NCI-H69 (cell line): Measurements from ENCODE around the gene DPP4.

Experiments
- DNase-seq: peaks from one replicate; lab custom pipeline; 2025; lab: John Stamatoyannopoulos, UW

Gene DPP4

GRCh38 chr2:162085090-162085891, 11.3 kb upstream of the DPP4 start:
- no peak for DNase-seq

GRCh38 chr2:162084536-162084935, 10.5 kb upstream of the DPP4 start:
- DNase-seq: no peak

GRCh38 chr2:162082681-162083080, 8.7 kb upstream of the DPP4 start:
- no peak for DNase-seq

GRCh38 chr2:162082036-162082435, 8.0 kb upstream of the DPP4 start:
- no peak for DNase-seq

- no peak for DNase-seq
Observed at GRCh38 chr2:162079514-162079913, 5.5 kb upstream of the DPP4 start.

- DNase-seq: no peak
Observed at GRCh38 chr2:162075689-162076132, 1.7 kb upstream of the DPP4 start.

GRCh38 chr2:162074928-162075688, 1.1 kb upstream of the DPP4 start:
- DNase-seq: no peak

GRCh38 chr2:162074632-162074895, 549 bp upstream of the DPP4 start:
- DNase-seq: no peak

- DNase-seq: peak; percentile 23
Observed at GRCh38 chr2:162072976-162073887, 783 bp downstream of the DPP4 start.

- DNase-seq: no peak
Observed at GRCh38 chr2:162072181-162072702, 1.8 kb downstream of the DPP4 start.

- DNase-seq: no peak
Observed at GRCh38 chr2:162071001-162071400, 3.0 kb downstream of the DPP4 start.

GRCh38 chr2:162070228-162070936, 3.6 kb downstream of the DPP4 start:
- no peak for DNase-seq

- DNase-seq: no peak
Observed at GRCh38 chr2:162069267-162069903, 4.6 kb downstream of the DPP4 start.

GRCh38 chr2:162067596-162067995, 6.4 kb downstream of the DPP4 start:
- DNase-seq: peak; percentile 12

GRCh38 chr2:162065767-162066166, 8.2 kb downstream of the DPP4 start:
- peak; percentile 88 for DNase-seq

GRCh38 chr2:162063899-162064298, 10.1 kb downstream of the DPP4 start:
- DNase-seq: no peak

GRCh38 chr2:162063281-162063680, 10.7 kb downstream of the DPP4 start:
- DNase-seq: no peak

- DNase-seq: no peak
Observed at GRCh38 chr2:162062559-162062958, 11.5 kb downstream of the DPP4 start.

- no peak for DNase-seq
Observed at GRCh38 chr2:162061021-162061420, 13.0 kb downstream of the DPP4 start.

- no peak for DNase-seq
Observed at GRCh38 chr2:162060532-162060931, 13.5 kb downstream of the DPP4 start.
